ENCODE measurements around the gene PA2G4. TPM values are rescaled to one million over a fixed set of nuclear protein-coding genes. Genes with fewer than 3 reads are reported as not detected.
A peak's percentile ranks its signal among the peaks of the same experiment; 100 is the strongest.

PA2G4 gene
- total and polyA plus RNA-seq, 9 donors = 97.2 to 128 (median 117) TPM

DNA sequence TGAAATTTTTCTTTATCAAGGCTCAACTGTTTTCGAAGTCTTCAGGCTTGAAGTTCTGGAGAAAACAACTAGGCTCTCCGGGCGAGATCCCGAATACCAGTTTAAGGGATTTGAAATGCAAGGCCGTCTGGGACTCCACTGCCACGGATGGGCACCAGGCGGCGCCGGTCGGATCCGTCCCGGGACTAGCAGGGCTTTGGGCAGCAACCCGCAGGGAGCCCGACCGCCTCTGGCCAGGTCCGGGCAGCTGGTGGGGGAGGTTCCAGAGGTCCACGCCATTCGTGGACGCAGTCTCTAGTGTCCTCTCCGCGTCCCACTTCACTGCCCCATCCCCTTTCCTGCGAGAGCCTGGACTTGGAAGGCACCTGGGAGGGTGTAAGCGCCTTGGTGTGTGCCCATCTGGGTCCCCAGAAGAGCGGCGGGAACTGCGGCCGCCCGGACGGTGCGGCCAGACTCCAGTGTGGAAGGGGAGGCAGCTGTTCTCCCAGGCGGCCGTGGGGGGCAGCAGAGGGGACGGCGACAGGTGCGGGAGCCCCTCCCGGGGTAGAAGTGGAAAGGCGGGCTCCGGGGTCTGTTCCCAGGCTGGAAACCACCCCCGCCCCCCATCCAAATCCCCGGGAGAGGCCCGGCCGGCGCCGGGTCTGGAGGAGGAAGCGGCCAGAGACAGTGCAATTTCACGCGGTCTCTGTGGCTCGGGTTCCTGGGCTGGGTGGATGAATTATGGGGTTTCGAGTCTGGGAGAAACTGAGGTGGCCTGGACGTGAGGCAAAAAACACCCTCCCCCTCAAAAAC, 25.2 kb upstream of the PA2G4 start:
- Histone ChIP-seq H3K4me1 (ENCODE audit: control insufficient read depth, insufficient read depth, low read length) (peaks cover 35% of the 10 kb centered on the region), H3K27ac (ENCODE audit: low read length) (peak overlapping the region; percentile 90), H3K4me3 (ENCODE audit: low read length) (peak overlapping the region; percentile 84), H3K36me3 (ENCODE audit: control insufficient read depth, insufficient read depth, low read length) (peaks cover 10% of the 10 kb centered on the region), H3K27me3 (ENCODE audit: control insufficient read depth, insufficient read depth, low read length) (peaks cover 26% of the 10 kb centered on the region), H3K9me3 (replicated peaks; ENCODE audit: control insufficient read depth, low read depth, low read length) (no peaks in the 10 kb centered on the region)
- DNase-seq = peak; percentile 82
- 2% methylated on average over 23 of the region's 50 CpGs for WGBS (ENCODE audit: insufficient coverage)

DNA sequence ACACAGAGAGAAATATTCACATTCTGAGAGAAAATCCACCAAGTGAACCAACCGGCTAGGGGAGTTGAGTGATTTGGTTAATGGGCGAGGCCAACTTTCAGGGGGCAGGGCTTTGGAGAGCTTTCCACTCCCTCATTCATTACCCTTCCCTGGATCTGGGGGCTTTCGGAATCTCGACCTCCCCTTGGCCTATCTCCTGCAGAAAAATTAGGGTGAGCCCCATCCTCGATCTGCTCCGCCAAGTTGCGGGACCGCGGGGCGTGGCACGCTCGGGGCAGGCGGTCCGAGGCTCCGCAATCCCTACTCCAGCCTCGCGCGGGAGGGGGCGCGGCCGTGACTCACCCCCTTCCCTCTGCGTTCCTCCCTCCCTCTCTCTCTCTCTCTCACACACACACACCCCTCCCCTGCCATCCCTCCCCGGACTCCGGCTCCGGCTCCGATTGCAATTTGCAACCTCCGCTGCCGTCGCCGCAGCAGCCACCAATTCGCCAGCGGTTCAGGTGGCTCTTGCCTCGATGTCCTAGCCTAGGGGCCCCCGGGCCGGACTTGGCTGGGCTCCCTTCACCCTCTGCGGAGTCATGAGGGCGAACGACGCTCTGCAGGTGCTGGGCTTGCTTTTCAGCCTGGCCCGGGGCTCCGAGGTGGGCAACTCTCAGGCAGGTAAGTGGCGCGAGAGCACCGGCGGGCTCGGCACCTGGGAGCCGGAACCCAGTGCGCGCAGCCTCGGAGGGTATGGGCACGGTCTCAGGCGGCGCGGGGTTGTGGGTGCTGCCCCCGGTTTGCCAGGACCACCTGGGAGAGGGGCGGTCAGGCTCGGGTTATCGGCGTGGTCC, 24.4 kb upstream of the PA2G4 start, which contains the start of gene ERBB3:
Gene ERBB3 (plus strand): TSS at position 443 of the 833 bp plus-strand sequence. CDS start 136 bp downstream, at position 579.
- under 1% methylated on average over 50 of the region's 59 CpGs for WGBS (ENCODE audit: insufficient coverage)

DNA sequence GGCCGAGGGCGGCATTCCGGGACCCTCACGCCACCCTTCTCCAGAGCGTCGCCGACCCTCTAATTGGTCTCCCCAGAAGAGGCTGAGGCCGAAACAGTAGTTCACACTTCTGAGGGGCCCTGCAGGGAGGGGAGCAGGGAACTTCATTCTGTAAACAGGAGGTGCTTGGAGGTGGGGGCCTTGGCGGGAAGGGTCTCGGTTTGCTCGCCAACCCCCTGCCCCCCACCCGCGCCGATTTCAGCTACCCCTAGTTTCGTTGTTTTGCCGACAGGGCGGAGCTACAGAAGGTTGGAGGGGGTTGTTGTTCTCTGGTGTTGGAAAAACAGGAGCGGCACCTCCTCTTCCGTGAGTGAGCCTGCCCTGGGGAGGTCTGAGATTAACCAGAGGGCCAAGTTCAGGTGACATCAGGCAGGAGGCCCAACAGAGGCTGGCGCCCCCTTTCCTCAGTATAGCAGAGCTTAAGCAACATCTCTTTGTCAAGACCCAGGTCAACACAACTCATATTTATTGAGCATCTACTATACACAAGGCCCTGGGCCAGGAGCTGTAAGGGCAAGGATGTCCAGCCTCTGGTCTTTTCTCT, 23.7 kb upstream of the PA2G4 start:
- Histone ChIP-seq H3K4me1 (ENCODE audit: control insufficient read depth, insufficient read depth, low read length) (peaks cover 37% of the 10 kb centered on the region), H3K27me3 (ENCODE audit: control insufficient read depth, insufficient read depth, low read length) (peaks cover 26% of the 10 kb centered on the region), H3K4me3 (ENCODE audit: low read length) (peak overlapping the region; percentile 84), H3K36me3 (ENCODE audit: control insufficient read depth, insufficient read depth, low read length) (peaks cover 20% of the 10 kb centered on the region), H3K27ac (ENCODE audit: low read length) (peak overlapping the region; percentile 90), H3K9me3 (replicated peaks; ENCODE audit: control insufficient read depth, low read depth, low read length) (no peaks in the 10 kb centered on the region)
- no peak for DNase-seq
- 26% methylated on average over 8 of the region's 20 CpGs for WGBS (ENCODE audit: insufficient coverage)

More for the DNA sequence above, 24.4 kb upstream of the PA2G4 start, which contains the start of gene ERBB3:
- Histone ChIP-seq H3K27ac (ENCODE audit: low read length) (peak within 1 kb of the TSS; percentile 90), H3K9me3 (replicated peaks; ENCODE audit: control insufficient read depth, low read depth, low read length) (no peaks in the 10 kb centered on the region), H3K4me3 (ENCODE audit: low read length) (peak within 1 kb of the TSS; percentile 84), H3K27me3 (ENCODE audit: control insufficient read depth, insufficient read depth, low read length) (peaks cover 26% of the 10 kb centered on the region), H3K36me3 (ENCODE audit: control insufficient read depth, insufficient read depth, low read length) (peaks cover 14% of the 10 kb centered on the region), H3K4me1 (ENCODE audit: control insufficient read depth, insufficient read depth, low read length) (peaks cover 35% of the 10 kb centered on the region)
- DNase-seq = peak; percentile 79

DNA sequence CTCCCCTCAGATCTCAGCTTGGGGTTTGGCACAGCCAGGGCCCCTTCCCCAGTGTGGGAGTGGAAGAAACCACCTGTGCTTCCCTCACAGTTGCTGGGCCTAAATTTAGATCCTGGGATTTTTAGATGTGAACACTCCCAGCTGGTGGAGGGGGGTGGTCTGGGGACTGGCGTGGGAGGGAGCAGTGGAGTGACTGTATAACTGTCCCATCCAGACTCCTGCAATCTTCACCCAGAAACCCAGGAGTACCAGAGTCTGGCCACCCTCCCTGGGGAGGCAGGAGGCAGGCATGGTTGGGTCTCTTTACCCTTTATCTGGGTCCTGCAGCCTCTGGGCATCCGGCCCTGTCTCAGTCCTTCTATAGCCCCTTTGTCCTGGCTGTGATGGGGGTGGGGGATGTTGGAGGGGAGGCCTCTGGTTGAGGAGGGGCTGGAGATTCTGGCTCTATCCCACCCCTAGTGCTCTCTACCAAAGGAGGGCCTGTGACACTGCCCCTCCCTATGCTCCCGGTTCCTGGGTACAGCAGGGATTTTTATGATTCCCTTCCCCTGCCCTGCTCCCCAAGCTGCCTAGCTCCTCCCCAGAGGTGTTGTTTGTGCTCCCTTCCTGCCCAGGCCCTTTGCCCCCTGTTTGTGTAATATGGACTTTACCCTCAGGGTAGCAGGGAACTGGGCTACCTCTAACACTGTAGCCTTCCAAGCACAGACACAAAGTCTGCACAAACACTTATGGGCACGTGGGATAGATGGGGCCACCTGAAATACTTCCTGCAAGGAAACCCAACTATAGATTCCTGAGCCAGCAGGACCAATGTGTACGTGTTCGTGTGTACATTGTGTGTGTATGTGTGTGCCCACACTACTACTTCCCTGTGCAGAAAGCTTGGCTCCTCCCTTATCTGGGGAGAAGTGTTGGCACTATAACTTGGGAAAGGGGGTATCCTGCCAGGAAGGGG, 22.7 kb upstream of the PA2G4 start:
- Histone ChIP-seq H3K27ac (ENCODE audit: low read length) (peak overlapping the region; percentile 90), H3K36me3 (ENCODE audit: control insufficient read depth, insufficient read depth, low read length) (peaks cover 28% of the 10 kb centered on the region)
- DNase-seq = peak; percentile 83

DNA sequence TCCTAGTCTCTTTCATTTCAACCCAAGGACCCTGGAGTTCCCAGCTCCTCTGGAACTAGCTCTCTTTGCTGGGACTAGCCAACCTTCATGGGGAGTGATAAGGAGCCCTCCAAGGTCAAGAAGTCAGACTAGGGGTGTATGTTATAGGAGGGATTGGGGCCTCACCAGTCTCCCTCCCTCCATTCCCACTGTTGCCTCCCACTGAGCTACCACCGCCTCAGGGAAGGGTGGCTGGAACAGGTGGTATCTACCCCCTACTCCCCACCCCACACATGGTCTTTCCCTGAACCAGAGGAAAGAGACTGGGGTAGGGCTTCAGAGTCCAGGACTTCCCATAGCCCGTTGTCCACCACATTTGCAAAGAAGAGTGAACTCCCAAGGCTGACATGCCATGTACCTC, 22.0 kb upstream of the PA2G4 start:
- H3K4me3 ChIP-seq (ENCODE audit: low read length) = peak overlapping the region; percentile 84
- peaks cover 29% of the 10 kb centered on the region for H3K36me3 ChIP-seq (ENCODE audit: control insufficient read depth, insufficient read depth, low read length)
- DNase-seq = no peak
- peaks cover 42% of the 10 kb centered on the region for H3K4me1 ChIP-seq (ENCODE audit: control insufficient read depth, insufficient read depth, low read length)
- H3K9me3 ChIP-seq (replicated peaks; ENCODE audit: control insufficient read depth, low read depth, low read length) = no peaks in the 10 kb centered on the region
- H3K27me3 ChIP-seq (ENCODE audit: control insufficient read depth, insufficient read depth, low read length) = peaks cover 26% of the 10 kb centered on the region
- H3K27ac ChIP-seq (ENCODE audit: low read length) = peak overlapping the region; percentile 39
- WGBS (ENCODE audit: insufficient coverage) = no CpG with 5 or more reads among the region's 2 CpGs

More for the DNA sequence above, 22.7 kb upstream of the PA2G4 start:
- peak overlapping the region; percentile 84 for H3K4me3 ChIP-seq (ENCODE audit: low read length)
- H3K9me3 ChIP-seq (replicated peaks; ENCODE audit: control insufficient read depth, low read depth, low read length) = no peaks in the 10 kb centered on the region
- H3K27me3 ChIP-seq (ENCODE audit: control insufficient read depth, insufficient read depth, low read length) = peaks cover 26% of the 10 kb centered on the region
- WGBS (ENCODE audit: insufficient coverage) = no CpG with 5 or more reads among the region's 6 CpGs
- peaks cover 40% of the 10 kb centered on the region for H3K4me1 ChIP-seq (ENCODE audit: control insufficient read depth, insufficient read depth, low read length)

DNA sequence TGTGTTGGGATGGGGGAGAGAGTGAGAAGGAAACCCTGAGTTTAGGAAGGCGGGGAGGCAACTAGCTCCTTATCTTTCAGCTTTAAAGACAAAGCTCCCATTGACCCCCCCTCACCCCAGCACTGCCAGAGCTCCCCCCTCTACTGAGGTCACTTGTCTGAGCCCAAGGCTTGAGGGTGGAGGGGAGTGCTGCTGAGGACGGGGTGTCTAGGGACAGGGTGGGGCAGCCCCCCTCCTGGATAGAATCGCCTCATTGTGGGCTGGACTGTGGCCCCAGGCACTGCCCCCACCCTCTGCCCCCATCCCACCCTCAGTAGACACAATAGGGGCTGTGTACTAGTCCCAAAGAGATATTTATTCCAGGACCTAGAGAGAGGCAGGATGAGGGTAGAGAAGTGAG, 21.4 kb upstream of the PA2G4 start:
- no CpG with 5 or more reads among the region's 3 CpGs for whole genome bisulfite sequencing (ENCODE audit: insufficient coverage)
- peaks cover 42% of the 10 kb centered on the region for H3K4me1 ChIP-seq (ENCODE audit: control insufficient read depth, insufficient read depth, low read length)
- no peak overlapping the region for H3K4me3 ChIP-seq (ENCODE audit: low read length)
- peaks cover 35% of the 10 kb centered on the region for H3K36me3 ChIP-seq (ENCODE audit: control insufficient read depth, insufficient read depth, low read length)
- H3K27ac ChIP-seq (ENCODE audit: low read length) = peak overlapping the region; percentile 39
- no peak for DNase-seq
- H3K9me3 ChIP-seq (replicated peaks; ENCODE audit: control insufficient read depth, low read depth, low read length) = no peaks in the 10 kb centered on the region
- H3K27me3 ChIP-seq (ENCODE audit: control insufficient read depth, insufficient read depth, low read length) = peaks cover 26% of the 10 kb centered on the region

DNA sequence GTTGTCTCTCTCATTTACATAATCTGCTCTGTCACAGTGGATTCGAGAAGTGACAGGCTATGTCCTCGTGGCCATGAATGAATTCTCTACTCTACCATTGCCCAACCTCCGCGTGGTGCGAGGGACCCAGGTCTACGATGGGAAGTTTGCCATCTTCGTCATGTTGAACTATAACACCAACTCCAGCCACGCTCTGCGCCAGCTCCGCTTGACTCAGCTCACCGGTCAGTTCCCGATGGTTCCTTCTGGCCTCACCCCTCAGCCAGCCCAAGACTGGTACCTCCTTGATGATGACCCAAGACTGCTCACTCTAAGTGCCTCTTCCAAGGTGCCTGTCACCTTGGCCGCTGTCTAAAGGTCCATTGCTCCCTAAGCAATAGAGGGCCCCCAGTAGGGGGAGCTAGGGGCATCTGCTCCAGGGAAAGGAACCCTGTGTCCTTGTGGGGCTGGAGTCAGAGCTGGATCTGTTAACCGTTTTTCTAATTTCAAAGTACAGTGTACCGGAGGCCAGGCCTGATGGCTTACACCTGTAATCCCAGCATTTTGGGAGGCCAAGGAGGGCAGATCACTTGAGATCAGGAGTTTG, 19.3 kb upstream of the PA2G4 start:
- 87% methylated on average over 13 of the region's 15 CpGs for WGBS (ENCODE audit: insufficient coverage)
- DNase-seq = no peak
- Histone ChIP-seq H3K9me3 (replicated peaks; ENCODE audit: control insufficient read depth, low read depth, low read length) (no peaks in the 10 kb centered on the region), H3K36me3 (ENCODE audit: control insufficient read depth, insufficient read depth, low read length) (peaks cover 45% of the 10 kb centered on the region), H3K27ac (ENCODE audit: low read length) (no peak overlapping the region), H3K4me3 (ENCODE audit: low read length) (no peak overlapping the region), H3K4me1 (ENCODE audit: control insufficient read depth, insufficient read depth, low read length) (peaks cover 32% of the 10 kb centered on the region), H3K27me3 (ENCODE audit: control insufficient read depth, insufficient read depth, low read length) (peaks cover 15% of the 10 kb centered on the region)

DNA sequence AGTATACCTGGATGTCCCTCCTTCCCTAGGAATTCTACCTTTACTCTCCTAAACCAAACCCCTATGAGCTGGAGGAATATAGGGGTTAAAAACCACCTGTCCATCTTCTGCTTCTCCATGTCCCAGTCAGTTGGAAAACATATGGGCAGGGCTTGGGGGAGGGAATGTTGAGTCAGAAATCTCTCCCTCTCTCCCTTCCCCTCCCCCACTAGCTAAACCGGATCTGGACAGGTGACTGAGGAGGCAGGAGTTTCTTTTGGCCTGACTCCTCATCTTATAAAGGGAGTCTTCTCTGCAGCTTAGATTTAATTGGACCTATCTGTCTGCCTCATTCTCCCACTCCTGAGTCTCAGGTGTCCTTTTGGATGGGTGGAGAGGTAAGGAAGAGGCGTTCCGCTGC, 18.3 kb upstream of the PA2G4 start:
- H3K9me3 ChIP-seq (replicated peaks; ENCODE audit: control insufficient read depth, low read depth, low read length) = no peaks in the 10 kb centered on the region
- no CpG with 5 or more reads among the region's 3 CpGs for WGBS (ENCODE audit: insufficient coverage)
- H3K27me3 ChIP-seq (ENCODE audit: control insufficient read depth, insufficient read depth, low read length) = peaks cover 4% of the 10 kb centered on the region
- H3K4me1 ChIP-seq (ENCODE audit: control insufficient read depth, insufficient read depth, low read length) = peaks cover 25% of the 10 kb centered on the region
- peaks cover 45% of the 10 kb centered on the region for H3K36me3 ChIP-seq (ENCODE audit: control insufficient read depth, insufficient read depth, low read length)
- H3K4me3 ChIP-seq (ENCODE audit: low read length) = no peak overlapping the region
- no peak overlapping the region for H3K27ac ChIP-seq (ENCODE audit: low read length)
- DNase-seq = no peak

DNA sequence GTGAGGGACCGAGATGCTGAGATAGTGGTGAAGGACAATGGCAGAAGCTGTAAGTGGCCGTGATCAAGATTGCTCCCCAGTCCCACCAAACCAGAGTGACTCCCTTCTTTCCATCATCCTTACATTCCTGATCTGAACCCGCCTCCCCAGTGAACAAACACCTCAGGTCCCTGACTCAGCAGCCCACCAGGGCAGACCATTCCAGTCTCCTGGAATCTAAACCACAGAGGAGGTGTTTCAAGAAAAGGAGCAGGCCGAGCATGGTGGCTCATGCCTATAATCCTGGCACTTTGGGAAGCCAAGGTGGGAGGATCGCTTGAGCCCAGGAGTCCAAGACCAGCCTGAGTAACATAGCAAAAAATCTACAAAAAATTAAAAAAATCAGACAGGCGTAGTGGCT, 17.8 kb upstream of the PA2G4 start:
- 88% methylated on average over 4 of the region's 6 CpGs for WGBS (ENCODE audit: insufficient coverage)
- no peaks in the 10 kb centered on the region for H3K27me3 ChIP-seq (ENCODE audit: control insufficient read depth, insufficient read depth, low read length)

More for the DNA sequence above, 17.8 kb upstream of the PA2G4 start:
- peaks cover 45% of the 10 kb centered on the region for H3K36me3 ChIP-seq (ENCODE audit: control insufficient read depth, insufficient read depth, low read length)
- no peaks in the 10 kb centered on the region for H3K9me3 ChIP-seq (replicated peaks; ENCODE audit: control insufficient read depth, low read depth, low read length)
- peaks cover 25% of the 10 kb centered on the region for H3K4me1 ChIP-seq (ENCODE audit: control insufficient read depth, insufficient read depth, low read length)
- H3K4me3 ChIP-seq (ENCODE audit: low read length) = no peak overlapping the region
- no peak overlapping the region for H3K27ac ChIP-seq (ENCODE audit: low read length)
- DNase-seq = no peak

All from muscle of leg (tissue), 11 donors.